Mucosa of descending colon (tissue), 3 donors: ENCODE data around the gene RUNX3. TPM values are rescaled to one million over a fixed set of nuclear protein-coding genes. Genes with fewer than 3 reads are reported as not detected.

Source experiments
- ATAC-seq: fragments of 200-7000 bp; cut with Tn5 transposase; one replicate; pipeline ENCODE4 v1.9.1; 2020; ENCODE audit warnings: mild to moderate bottlenecking, moderate library complexity
- DNase-seq, 3 donors: peaks; one replicate each; pipeline ENCODE4 v3.0.0-alpha.2; 2020
- H3K36me3 ChIP-seq: fragments of 200-600 bp; one replicate; pipeline ENCODE4 v1.8.0; 2021; ENCODE audit warnings: low read depth, mild to moderate bottlenecking
- H3K4me1 ChIP-seq: fragments of 200-600 bp; one replicate; pipeline ENCODE4 v1.8.0; 2021; ENCODE audit warnings: low read depth, mild to moderate bottlenecking
- H3K4me3 ChIP-seq: fragments of 200-600 bp; one replicate; pipeline ENCODE4 v1.8.0; 2021; ENCODE audit warnings: mild to moderate bottlenecking
- H3K9me3 ChIP-seq: fragments of 200-600 bp; one replicate; pipeline ENCODE4 v1.8.0; 2021; ENCODE audit warnings: mild to moderate bottlenecking
- intact Hi-C, 2 donors: fragments of 100-400 bp; cut with DNase I in 1 of 2; cut with micrococcal nuclease in 1 of 2; formaldehyde crosslinking; loops; one replicate each; pipeline versions ENCODE4 v1.11.0 to v1.11.1; 2022; cut with DNase I, micrococcal nuclease
- total RNA-seq, 3 donors: library from RNA; stranded (reverse); fragmentation: NEBNext Ultra II Directional in 2 of 3; extraction: Animal tissue kit (Norgen Biotek cat#: 25700) in 2 of 3; gene quantifications; one replicate each; pipeline versions ENCODE4 v1.2.1 to v1.2.4, GENCODE V29; 2021 to 2023
- TF ChIP-seq, protein P1 (sequence below): fragments of 200-600 bp; IDR thresholded peaks from one replicate; pipeline ENCODE4 v1.8.0; 2022; ENCODE audit warnings: antibody characterized with exemption, mild to moderate bottlenecking
- donor health status: DM: no; HTN: no; CAD: no; lungs with moderate emphysema.
- donor health status: DM: no; HTN: no; CAD: no.
- donor health status: DM: no; HTN: yes; CAD: no.

RUNX3 gene
- total RNA-seq, 3 donors from 2014 or later: 3.2 to 6.1 (median 5.0) TPM

DNA sequence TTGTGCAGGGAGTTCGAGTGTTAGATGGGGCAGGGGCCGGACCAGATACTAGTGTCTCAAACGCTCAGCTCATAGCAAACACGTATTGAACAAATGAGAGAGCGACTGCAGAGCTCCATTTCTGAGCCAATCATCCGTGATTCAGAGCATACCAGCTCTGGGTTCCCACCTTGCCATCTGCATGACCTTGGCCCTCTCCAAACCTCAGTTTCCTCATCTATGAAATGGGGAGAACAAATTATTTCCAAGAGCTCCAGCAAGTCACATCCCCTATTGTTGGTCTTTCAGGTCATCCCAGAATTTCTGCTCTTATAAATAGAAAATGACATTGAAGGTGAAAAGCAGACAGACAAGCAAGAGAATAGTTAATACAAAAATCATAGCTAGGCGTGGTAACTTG lies 10.2 kb upstream of the RUNX3 start:
- TF ChIP-seq, protein P1, sequence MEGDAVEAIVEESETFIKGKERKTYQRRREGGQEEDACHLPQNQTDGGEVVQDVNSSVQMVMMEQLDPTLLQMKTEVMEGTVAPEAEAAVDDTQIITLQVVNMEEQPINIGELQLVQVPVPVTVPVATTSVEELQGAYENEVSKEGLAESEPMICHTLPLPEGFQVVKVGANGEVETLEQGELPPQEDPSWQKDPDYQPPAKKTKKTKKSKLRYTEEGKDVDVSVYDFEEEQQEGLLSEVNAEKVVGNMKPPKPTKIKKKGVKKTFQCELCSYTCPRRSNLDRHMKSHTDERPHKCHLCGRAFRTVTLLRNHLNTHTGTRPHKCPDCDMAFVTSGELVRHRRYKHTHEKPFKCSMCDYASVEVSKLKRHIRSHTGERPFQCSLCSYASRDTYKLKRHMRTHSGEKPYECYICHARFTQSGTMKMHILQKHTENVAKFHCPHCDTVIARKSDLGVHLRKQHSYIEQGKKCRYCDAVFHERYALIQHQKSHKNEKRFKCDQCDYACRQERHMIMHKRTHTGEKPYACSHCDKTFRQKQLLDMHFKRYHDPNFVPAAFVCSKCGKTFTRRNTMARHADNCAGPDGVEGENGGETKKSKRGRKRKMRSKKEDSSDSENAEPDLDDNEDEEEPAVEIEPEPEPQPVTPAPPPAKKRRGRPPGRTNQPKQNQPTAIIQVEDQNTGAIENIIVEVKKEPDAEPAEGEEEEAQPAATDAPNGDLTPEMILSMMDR: no peak
- intact Hi-C loops: no loop called here
- ATAC-seq: no peak
- Histone ChIP-seq H3K4me3 (no peak overlapping the region), H3K4me1 (no peaks in the 10 kb centered on the region), H3K9me3 (no peaks in the 10 kb centered on the region), H3K36me3 (no peaks in the 10 kb centered on the region)
- no peak for DNase-seq

- no peak overlapping the region for H3K4me3 ChIP-seq
- TF ChIP-seq, protein P1: no peak
- DNase-seq (no peak), ATAC-seq (no peak)
- no peaks in the 10 kb centered on the region for H3K9me3 ChIP-seq
- H3K36me3 ChIP-seq: no peaks in the 10 kb centered on the region
- intact Hi-C loops: no loop called here
- no peaks in the 10 kb centered on the region for H3K4me1 ChIP-seq
Measured at GRCh38 chr1:24939675-24940193, 9.7 kb upstream of the RUNX3 start.

DNA sequence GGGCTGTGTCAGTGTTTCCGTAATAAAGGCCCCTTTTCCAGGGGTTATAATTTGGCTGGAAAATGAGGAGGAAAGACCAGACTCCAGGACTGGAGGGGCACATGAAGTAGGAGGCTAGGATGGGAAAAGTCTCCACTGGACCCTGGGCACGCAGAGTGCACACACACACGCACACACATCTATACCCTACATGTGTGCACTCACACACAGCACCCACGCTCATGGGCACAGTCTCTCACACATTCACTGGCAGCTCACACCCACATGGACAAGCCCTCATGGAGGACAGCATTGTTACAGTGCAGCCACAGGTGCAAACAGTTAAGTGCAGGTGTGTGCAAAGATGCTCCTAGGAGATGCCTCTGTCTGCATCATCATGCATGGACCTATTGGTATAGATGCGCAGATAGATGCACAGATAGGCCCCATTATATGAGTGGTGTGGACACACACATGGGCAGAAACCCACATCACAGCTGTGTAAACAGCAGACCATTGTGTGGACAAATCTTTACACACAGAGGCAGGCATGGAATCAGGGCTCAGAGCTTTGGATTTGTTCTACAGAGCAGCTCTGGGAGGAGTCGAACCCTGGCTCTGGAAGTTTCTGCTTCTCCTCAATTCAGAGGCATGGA lies 9.1 kb upstream of the RUNX3 start:
- DNase-seq (no peak), ATAC-seq (no peak)
- TF ChIP-seq, protein P1: no peak
- H3K4me3 ChIP-seq: no peak overlapping the region
- intact Hi-C loops: no loop called here
- no peaks in the 10 kb centered on the region for H3K4me1 ChIP-seq
- no peaks in the 10 kb centered on the region for H3K9me3 ChIP-seq
- H3K36me3 ChIP-seq: no peaks in the 10 kb centered on the region

GRCh38 chr1:24938276-24938675 lies 8.2 kb upstream of the RUNX3 start:
- H3K4me3 ChIP-seq: no peak overlapping the region
- no peaks in the 10 kb centered on the region for H3K4me1 ChIP-seq
- ATAC-seq: no peak
- TF ChIP-seq, protein P1: no peak
- no peaks in the 10 kb centered on the region for H3K36me3 ChIP-seq
- intact Hi-C loops: no loop called here
- H3K9me3 ChIP-seq: no peaks in the 10 kb centered on the region
- no peak for DNase-seq

DNA sequence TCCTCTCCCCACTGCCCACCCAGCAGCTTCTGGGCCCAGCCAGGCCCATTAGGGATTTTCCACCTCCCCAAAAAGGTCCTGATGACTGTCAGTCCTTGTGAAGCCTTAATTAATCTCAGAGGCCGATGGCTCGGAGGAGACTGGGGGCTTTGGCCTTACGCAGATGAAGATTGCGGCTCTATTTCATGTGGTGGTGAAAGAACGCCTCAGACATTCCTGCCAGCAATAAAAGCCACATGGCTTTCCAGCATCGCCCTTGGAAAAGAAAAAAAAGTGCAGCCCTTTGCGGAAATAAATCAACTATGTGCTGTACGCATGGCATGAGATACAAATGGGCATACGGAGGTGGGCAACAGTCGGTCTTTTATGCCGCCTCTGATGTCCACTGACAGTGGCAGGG lies 6.6 kb upstream of the RUNX3 start:
- Histone ChIP-seq H3K9me3 (no peaks in the 10 kb centered on the region), H3K4me3 (no peak overlapping the region), H3K36me3 (no peaks in the 10 kb centered on the region), H3K4me1 (peaks cover 3% of the 10 kb centered on the region)
- TF ChIP-seq, protein P1: no peak
- intact Hi-C loops: no loop called here
- ATAC-seq: peak; percentile 51
- peak in 2 of 3 donors; percentile 10 to 23 for DNase-seq
